NCI-H128 (cell line): ENCODE results near the gene STX3.
"Not testable (repeated sequence)": the region's sequence is repeated elsewhere in the genome, so short reads cannot be mapped to it uniquely, and the experiment has no call there.

Experiments used
- DNase-seq: peaks from one replicate; lab custom pipeline; 2025; ENCODE audit not compliant: unreplicated experiment; lab: John Stamatoyannopoulos, UW

STX3 gene

GRCh38 chr11:59833602-59834001 is 78.4 kb downstream of the STX3 start:
- DNase-seq: no peak

GRCh38 chr11:59839615-59840014 is 84.4 kb downstream of the STX3 start:
- DNase-seq: no peak

GRCh38 chr11:59841514-59841913 is 86.3 kb downstream of the STX3 start:
- DNase-seq: no peak

GRCh38 chr11:59842316-59842715 is 87.1 kb downstream of the STX3 start:
- DNase-seq: no peak

- DNase-seq: no peak
Observed at GRCh38 chr11:59845399-59845798, 90.2 kb downstream of the STX3 start, which contains the start of gene CBLIF. CBLIF (minus strand) TSS chr11:59845499; CDS start chr11:59845453, 46 bp downstream.

- no peak for DNase-seq
Observed at GRCh38 chr11:59846556-59846955, 91.4 kb downstream of the STX3 start.

- DNase-seq: no peak
Observed at GRCh38 chr11:59847626-59848025, 92.5 kb downstream of the STX3 start.

- not testable (repeated sequence) for DNase-seq
Observed at GRCh38 chr11:59848439-59848838, 93.3 kb downstream of the STX3 start.

GRCh38 chr11:59849129-59849528 is 94.0 kb downstream of the STX3 start:
- no peak for DNase-seq

- not testable (repeated sequence) for DNase-seq
Observed at GRCh38 chr11:59849551-59849950, 94.4 kb downstream of the STX3 start.

GRCh38 chr11:59851416-59851815 is 96.2 kb downstream of the STX3 start:
- not testable (repeated sequence) for DNase-seq

GRCh38 chr11:59854871-59855270 is 99.7 kb downstream of the STX3 start:
- no peak for DNase-seq
